ENCODE measurements around the gene FBLN1. TPM values are rescaled to one million over a fixed set of nuclear protein-coding genes. Genes with fewer than 3 reads are reported as not detected.

The FBLN1 gene
- total RNA-seq, 2 donors from 2014 or later: 226 to 305 TPM

DNA sequence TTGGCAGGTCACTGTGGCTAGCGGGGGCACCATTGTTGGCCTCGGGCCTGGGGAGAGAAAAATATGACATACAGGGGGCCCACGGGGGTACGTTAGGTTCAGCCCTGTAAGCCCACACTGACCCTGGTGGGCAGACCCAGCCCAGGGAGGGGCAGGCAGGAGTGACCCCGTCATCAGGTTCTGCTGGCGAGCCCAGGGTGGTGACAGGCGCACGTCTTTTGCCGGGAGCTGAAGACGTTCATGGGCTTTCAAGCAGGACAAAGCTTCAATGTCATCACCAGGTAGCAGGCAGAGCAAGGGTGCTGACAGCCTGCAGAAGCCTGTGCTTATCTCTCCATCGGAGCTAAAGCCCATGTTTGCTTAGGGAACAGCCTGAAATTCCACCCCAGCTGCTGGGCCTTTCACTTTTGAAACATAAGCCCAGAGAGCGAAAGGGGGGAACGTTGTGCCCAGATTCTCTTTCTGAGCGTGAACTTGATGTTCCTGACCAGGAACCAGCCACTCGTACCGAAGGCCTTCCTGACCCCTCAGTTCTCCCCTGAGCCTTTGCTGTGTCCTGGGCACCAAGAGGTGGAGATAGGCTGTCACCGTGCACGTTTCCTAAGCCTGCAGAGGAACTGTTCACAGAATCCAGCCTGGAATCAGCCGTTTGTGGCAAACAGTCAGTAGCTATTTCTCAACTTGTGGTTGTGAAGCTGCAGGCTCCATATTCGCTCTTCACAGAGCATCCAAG, 94.9 kb downstream of the FBLN1 start:
- Mint-ChIP-seq H3K27ac (no peak overlapping the region), H3K36me3 (ENCODE audit: low read depth) (peaks cover 15% of the 10 kb centered on the region), H3K27me3 (ENCODE audit: insufficient read depth) (no peaks in the 10 kb centered on the region), H3K4me3 (no peak overlapping the region), H3K9me3 (peaks cover 2% of the 10 kb centered on the region), H3K4me1 (peaks cover 13% of the 10 kb centered on the region)
- no peak overlapping the region for H3K4me3 ChIP-seq (ENCODE audit: low read length)
- H3K36me3 ChIP-seq (ENCODE audit: control insufficient read depth, insufficient read depth, low read length): no peaks in the 10 kb centered on the region
- WGBS, 2 experiments (ENCODE audit: insufficient coverage in 1 of 2, insufficient read length in 1 of 2): 86 to 92% methylated on average over 20 of the region's 20 CpGs
- no peak overlapping the region for H3K27ac ChIP-seq (ENCODE audit: low read depth, low read length)
- H3K9me3 ChIP-seq (ENCODE audit: control insufficient read depth, low read length): peaks cover 5% of the 10 kb centered on the region
- no peak overlapping the region for H3K9ac ChIP-seq (ENCODE audit: extremely low read depth, low read length, poor library complexity, severe bottlenecking)
- H3K27me3 ChIP-seq (ENCODE audit: control insufficient read depth, insufficient read depth, low read length, poor library complexity, severe bottlenecking): no peaks in the 10 kb centered on the region
- TF ChIP-seq, protein P1, sequence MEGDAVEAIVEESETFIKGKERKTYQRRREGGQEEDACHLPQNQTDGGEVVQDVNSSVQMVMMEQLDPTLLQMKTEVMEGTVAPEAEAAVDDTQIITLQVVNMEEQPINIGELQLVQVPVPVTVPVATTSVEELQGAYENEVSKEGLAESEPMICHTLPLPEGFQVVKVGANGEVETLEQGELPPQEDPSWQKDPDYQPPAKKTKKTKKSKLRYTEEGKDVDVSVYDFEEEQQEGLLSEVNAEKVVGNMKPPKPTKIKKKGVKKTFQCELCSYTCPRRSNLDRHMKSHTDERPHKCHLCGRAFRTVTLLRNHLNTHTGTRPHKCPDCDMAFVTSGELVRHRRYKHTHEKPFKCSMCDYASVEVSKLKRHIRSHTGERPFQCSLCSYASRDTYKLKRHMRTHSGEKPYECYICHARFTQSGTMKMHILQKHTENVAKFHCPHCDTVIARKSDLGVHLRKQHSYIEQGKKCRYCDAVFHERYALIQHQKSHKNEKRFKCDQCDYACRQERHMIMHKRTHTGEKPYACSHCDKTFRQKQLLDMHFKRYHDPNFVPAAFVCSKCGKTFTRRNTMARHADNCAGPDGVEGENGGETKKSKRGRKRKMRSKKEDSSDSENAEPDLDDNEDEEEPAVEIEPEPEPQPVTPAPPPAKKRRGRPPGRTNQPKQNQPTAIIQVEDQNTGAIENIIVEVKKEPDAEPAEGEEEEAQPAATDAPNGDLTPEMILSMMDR (conservative IDR thresholded peaks at IDR 0.05): no peak
- no peak for DNase-seq
- H3K4me1 ChIP-seq (ENCODE audit: control insufficient read depth, insufficient read depth, low read length): peaks cover 11% of the 10 kb centered on the region

DNA sequence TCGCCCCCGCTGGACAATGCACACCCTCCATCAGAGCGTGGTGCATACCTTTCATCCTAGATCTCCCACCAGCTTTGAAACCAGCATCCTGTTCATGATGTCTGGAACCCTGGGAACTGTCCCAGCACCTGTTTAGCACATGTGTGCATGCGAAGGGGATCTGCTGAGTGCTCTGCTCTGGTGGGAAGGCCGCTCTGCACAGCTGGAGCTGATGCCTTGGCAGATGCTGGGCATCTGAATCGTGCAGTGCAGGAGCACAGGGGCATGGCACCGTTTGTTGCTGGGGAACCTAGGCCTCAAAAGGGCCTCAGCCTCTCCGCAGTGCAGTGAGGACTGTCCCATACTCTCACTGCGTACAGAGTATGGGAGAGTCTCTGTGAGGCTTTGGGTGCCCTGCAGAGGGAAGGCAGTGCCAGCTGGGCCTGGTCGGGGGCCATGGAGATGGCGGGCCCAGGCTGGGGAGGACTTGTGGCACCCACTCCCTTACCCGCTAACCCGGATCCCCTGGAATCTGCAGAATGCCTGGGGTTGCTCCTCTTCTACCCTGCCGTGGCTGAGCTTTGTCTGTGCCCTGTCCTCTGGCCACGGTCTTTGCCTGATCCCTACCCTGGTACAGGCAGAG, 96.0 kb downstream of the FBLN1 start:
- Histone ChIP-seq H3K27ac (ENCODE audit: low read depth, low read length) (no peak overlapping the region), H3K4me1 (ENCODE audit: control insufficient read depth, insufficient read depth, low read length) (peaks cover 11% of the 10 kb centered on the region), H3K9ac (ENCODE audit: extremely low read depth, low read length, poor library complexity, severe bottlenecking) (no peak overlapping the region), H3K4me3 (ENCODE audit: low read length) (no peak overlapping the region), H3K27me3 (ENCODE audit: control insufficient read depth, insufficient read depth, low read length, poor library complexity, severe bottlenecking) (no peaks in the 10 kb centered on the region), H3K36me3 (ENCODE audit: control insufficient read depth, insufficient read depth, low read length) (no peaks in the 10 kb centered on the region), H3K9me3 (ENCODE audit: control insufficient read depth, low read length) (peaks cover 5% of the 10 kb centered on the region)
- Mint-ChIP-seq H3K4me3 (no peak overlapping the region), H3K27me3 (ENCODE audit: insufficient read depth) (no peaks in the 10 kb centered on the region), H3K9me3 (peaks cover 2% of the 10 kb centered on the region), H3K36me3 (ENCODE audit: low read depth) (peaks cover 10% of the 10 kb centered on the region), H3K4me1 (peaks cover 15% of the 10 kb centered on the region), H3K27ac (no peak overlapping the region)
- no peak for DNase-seq
- TF ChIP-seq, protein P1 (conservative IDR thresholded peaks at IDR 0.05): no peak
- WGBS, 2 experiments (ENCODE audit: insufficient coverage in 1 of 2, insufficient read length in 1 of 2): 90 to 91% methylated on average over 12 to 15 of the region's 15 CpGs

DNA sequence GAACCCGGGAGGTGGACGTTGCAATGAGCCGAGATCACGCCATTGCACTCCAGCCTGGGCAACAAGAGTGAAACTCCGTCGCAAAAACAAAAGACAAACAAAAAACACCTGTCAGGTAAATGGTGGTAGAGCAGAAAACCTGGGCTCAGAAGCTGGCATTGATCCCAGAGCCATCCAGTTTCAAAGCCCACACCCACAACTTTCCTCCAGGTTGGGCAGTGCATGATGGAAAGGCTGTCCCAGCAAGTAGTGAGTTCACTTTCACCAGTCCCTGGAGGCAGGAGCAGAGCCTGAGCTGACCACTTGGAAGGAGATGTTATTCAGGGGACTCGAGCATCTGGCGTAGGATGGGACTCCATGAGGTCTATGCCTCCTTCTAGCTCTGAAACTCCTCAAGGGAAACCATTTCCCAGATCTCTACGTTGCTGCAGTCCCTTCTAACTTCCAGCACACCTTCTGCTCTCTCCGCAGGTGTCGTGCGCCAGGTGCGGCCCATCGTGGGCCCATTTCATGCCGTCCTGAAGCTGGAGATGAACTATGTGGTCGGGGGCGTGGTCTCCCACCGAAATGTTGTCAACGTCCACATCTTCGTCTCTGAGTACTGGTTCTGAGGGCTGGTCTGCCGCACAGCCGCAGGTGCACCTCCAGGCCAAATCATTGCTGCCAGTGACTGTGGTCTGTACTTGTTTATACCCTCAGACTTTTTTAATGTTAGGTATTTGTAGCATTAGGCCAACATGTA, 97.3 kb downstream of the FBLN1 start:
- H3K9me3 ChIP-seq (ENCODE audit: control insufficient read depth, low read length): peaks cover 5% of the 10 kb centered on the region
- Mint-ChIP-seq H3K27ac (no peak overlapping the region), H3K4me3 (no peak overlapping the region), H3K4me1 (peaks cover 15% of the 10 kb centered on the region), H3K36me3 (ENCODE audit: low read depth) (peaks cover 8% of the 10 kb centered on the region), H3K9me3 (peaks cover 2% of the 10 kb centered on the region), H3K27me3 (ENCODE audit: insufficient read depth) (peaks cover 3% of the 10 kb centered on the region)
- H3K27ac ChIP-seq (ENCODE audit: low read depth, low read length): no peak overlapping the region
- WGBS, 2 experiments (ENCODE audit: insufficient coverage in 1 of 2, insufficient read length in 1 of 2): 95 to 97% methylated on average over 19 to 22 of the region's 22 CpGs
- no peak for DNase-seq
- H3K36me3 ChIP-seq (ENCODE audit: control insufficient read depth, insufficient read depth, low read length): no peaks in the 10 kb centered on the region
- no peak overlapping the region for H3K9ac ChIP-seq (ENCODE audit: extremely low read depth, low read length, poor library complexity, severe bottlenecking)
- no peaks in the 10 kb centered on the region for H3K27me3 ChIP-seq (ENCODE audit: control insufficient read depth, insufficient read depth, low read length, poor library complexity, severe bottlenecking)
- TF ChIP-seq, protein P1 (conservative IDR thresholded peaks at IDR 0.05): no peak
- peaks cover 11% of the 10 kb centered on the region for H3K4me1 ChIP-seq (ENCODE audit: control insufficient read depth, insufficient read depth, low read length)
- no peak overlapping the region for H3K4me3 ChIP-seq (ENCODE audit: low read length)

Data from endodermal cell (in vitro differentiated cells).